NCI-H524 (cell line): ENCODE measurements around the gene APOBEC3G.
A peak's percentile ranks its signal among the peaks of the same experiment; 100 is the strongest.

ENCODE experiments used
- DNase-seq, 2 experiments: peaks; one replicate each; lab custom pipeline; 2025; lab: John Stamatoyannopoulos, UW

Gene APOBEC3G

GRCh38 chr22:39091126-39092081 lies 14.3 kb downstream of the APOBEC3G start:
- DNase-seq: no peak

GRCh38 chr22:39092111-39092862 lies 15.2 kb downstream of the APOBEC3G start:
- DNase-seq: no peak

DNA sequence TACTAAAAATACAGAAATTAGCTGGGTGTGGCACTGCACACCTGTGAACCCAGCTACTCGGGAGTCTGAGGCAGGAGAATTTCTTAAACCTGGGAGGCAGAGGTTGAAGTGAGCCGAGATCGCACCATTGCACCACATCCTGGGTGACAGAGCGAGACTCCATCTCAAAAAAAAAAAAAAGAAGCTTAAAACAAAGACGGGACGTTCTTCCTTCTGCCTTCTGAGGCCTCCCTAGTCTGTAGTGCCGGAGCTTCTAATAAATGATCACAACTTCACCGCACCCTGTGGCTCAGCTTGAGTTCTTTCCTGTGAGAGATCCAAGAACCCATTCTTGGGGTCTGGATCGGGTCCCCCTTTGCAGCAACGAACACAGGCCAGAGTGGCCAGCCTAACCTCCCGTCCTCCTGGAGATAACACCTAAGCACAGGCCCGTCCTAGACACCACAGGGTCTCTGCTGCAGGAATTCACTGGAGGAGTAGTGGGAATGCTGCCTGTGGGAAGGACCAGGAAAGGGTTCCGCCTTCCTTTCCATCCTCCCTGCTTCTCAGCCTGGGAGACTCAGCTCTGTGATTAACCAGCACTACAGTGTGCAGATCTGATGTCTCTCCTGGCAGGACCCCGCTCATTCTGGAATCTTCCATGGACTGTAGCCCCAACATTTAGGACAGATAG lies 17.8 kb downstream of the APOBEC3G start:
- DNase-seq: no peak

- no peak for DNase-seq
Measured at GRCh38 chr22:39095971-39096370, 18.9 kb downstream of the APOBEC3G start.

DNA sequence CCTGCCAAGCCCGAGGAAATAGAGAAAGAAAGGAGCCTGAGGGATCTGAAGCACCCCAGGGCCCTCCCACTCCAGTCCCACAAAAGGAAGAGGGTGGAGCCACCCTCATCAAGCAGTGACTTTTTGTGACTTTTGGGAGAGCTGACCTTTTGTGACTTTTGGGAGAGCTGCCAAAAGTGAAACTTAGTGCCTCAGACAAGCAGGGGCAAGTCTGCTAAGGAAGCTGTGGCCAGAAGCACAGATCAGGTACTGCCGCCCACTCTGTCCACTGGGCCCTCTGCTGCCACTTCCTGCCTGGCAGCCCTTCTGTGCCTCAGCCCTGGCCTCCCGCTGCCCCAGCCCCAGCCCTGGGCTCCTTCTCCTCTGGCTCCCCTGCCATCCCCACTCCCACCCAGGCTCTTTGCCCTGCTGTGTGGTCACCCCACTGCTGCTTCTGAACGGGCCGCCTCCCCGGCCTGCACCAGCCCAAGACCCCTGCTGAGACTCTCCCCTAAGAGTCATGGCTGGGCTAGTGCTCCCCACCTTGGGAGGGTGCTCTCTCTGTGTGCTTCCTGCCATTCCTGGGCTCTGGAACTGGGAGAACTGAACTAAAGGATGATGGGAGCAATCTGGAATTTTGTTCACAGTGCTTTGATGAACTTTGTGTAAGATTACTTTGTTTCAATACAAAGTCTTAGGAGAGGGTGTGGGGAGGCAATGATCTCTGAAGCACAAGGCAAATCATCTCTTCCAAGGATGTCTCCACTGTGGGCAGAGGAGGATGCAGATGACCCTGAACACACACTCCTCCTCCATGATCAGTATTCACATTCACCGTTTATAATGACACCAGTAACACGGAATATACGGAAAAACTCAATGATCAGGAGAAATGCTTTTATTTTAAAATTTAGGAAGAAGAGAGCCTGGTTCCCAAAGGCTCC lies 20.3 kb downstream of the APOBEC3G start, which contains the start of gene APOBEC3H:
TSS of gene APOBEC3H (plus strand) at position 147 of the 923 bp plus-strand sequence. CDS start 3,035 bp downstream, outside the sequence.
- DNase-seq: no peak

- no peak for DNase-seq
Measured at GRCh38 chr22:39098026-39098425, 21.0 kb downstream of the APOBEC3G start.

- no peak for DNase-seq
Measured at GRCh38 chr22:39098576-39098975, 21.5 kb downstream of the APOBEC3G start.

DNA sequence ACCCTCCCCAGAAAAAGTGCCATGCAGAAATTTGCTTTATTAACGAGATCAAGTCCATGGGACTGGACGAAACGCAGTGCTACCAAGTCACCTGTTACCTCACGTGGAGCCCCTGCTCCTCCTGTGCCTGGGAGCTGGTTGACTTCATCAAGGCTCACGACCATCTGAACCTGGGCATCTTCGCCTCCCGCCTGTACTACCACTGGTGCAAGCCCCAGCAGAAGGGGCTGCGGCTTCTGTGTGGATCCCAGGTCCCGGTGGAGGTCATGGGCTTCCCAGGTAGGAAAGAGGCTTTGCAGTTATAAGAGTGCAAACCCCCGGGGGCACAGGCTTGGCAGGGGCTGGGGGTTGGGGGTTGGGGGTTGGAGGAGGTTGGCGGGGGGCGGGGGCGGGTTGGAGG lies 24.2 kb downstream of the APOBEC3G start:
- DNase-seq: no peak

DNA sequence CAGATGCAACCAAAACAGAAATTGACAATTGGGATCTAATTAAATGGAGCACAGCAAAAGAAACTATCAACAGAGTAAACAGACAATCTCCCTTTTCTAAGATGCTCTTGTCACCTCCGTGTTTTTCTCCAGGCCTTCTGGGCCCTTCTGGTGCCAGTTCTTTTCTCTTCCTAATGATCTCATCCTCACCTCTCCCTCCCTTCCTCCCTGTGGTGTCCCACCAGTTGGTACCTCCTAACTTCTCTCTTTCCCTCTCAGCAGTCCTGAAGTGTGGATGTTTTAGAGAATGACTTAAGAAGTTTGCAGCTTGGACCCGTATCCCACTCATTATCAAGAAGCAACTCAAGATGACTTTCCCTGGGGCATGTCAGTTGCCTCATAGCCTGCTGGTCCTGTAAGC lies 26.4 kb downstream of the APOBEC3G start:
- DNase-seq: no peak

DNA sequence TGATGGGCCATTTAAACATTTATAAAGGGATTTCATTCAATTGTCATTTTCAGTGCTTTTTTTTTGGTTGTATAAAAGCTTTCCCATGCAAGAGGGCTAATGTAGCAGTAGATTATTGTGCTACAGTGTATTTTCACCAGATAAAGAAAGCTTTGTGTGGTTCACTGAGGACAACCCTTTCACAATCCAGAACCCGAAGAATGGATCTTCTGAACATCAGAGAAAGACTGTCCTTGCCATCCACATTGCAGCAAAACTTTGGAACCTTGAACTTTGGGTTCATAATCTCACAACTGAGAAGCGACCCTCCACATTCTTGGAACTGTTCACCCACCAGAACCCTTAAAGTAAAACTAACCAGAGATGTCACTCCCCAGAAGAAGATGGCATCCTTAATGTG lies 29.3 kb downstream of the APOBEC3G start:
- no peak for DNase-seq

DNA sequence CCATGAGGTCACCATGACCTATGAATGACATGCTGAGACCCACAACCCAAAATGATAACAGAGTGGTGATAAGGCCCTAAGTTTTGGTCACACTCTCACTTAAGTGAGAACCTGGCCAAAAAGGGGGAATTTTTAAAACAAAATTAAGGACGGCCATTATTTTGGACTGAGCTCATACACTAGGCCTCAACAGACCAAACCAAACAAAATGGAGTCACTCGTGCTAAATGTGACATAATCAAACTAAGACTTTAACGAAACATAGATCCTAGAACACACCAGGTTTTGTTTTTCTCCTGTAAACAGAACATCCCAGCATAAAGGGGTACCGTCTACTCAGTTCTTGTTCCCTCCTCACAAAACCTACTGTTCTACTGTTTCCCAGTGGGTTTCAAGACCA lies 31.4 kb downstream of the APOBEC3G start:
- no peak for DNase-seq

DNA sequence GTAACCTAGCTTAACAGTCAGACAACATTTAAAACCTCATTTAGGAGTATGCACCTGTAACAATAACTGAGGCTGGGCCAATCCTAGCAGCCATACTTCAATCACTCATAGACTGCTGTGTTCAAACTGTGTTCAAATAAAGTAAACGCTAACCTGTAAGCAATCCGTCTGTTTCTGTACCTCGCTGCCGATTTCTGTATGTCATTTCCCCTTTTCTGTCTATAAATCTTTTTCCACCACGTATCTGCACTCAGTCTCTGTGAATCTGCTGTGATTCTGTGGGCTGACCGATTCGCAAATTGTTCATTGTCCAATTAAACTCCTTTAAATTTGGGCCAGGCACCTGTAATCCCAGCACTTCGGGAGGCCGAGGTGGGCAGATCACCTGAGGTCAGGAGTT lies 32.3 kb downstream of the APOBEC3G start:
- no peak for DNase-seq

GRCh38 chr22:39110631-39111561 lies 33.8 kb downstream of the APOBEC3G start:
- no peak for DNase-seq

DNA sequence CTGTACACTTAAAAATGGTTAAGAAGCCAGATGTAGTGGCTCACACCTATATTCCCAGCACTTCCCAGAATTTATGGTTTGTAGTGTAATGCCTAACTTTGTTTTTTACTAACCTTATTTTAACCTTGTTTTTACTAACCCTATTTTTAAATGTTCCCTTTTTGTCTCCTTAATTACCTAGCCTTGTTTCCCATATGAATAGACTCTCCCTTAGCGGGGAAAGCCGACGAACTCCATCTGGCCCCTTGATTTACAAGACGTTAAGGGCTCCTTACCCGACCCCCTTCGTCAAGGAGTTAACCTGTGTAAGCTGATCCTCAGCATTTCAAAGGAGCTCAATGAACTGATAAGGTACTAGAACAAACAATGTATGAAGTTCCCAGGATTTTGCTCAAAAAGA lies 37.0 kb downstream of the APOBEC3G start:
- peak; percentile 42 to 81 for DNase-seq

- no peak for DNase-seq
Measured at GRCh38 chr22:39115570-39115969, 38.5 kb downstream of the APOBEC3G start.

DNA sequence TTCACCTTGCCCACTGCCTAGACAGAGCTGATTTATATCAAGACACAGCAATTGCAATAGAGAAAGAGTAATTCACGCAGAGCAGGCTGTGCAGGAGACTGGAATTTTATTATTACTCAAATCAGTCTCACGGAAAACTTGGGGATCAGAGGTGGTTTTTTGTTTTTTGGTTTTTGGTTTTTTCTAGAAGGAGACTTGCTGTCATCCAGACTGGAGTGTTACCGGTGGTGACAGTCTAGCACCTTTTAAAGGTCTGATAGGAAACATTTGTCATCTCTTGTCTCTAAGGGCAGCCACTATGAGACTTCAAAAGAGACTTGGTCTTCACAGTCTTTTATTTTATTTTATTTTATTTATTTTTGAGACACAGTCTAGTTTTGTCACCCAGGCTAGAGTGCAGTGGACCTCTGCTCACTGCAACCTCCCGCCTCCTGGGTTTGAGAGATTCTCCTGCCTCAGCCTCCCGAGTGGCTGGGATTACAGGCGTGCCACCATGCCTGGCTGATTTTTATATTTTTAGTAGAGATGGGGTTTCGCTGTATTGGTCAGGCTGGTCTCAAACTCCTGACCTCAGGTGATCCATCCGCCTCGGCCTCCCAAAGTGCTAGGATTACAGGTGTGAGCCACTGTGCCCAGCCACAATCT lies 39.0 kb downstream of the APOBEC3G start:
- no peak for DNase-seq

GRCh38 chr22:39117585-39118191 lies 40.6 kb downstream of the APOBEC3G start:
- DNase-seq: peak in 1 of 2 experiments; percentile 50

- no peak for DNase-seq
Measured at GRCh38 chr22:39120983-39121382, 43.9 kb downstream of the APOBEC3G start.
